NCI-H1436 (cell line): Measurements from ENCODE around the gene AHR.

Experiments
- DNase-seq: peaks from one replicate; lab custom pipeline; 2025; lab: John Stamatoyannopoulos, UW

Gene AHR

GRCh38 chr7:17304926-17305325 lies 6.5 kb downstream of the AHR start:
- no peak for DNase-seq

DNA sequence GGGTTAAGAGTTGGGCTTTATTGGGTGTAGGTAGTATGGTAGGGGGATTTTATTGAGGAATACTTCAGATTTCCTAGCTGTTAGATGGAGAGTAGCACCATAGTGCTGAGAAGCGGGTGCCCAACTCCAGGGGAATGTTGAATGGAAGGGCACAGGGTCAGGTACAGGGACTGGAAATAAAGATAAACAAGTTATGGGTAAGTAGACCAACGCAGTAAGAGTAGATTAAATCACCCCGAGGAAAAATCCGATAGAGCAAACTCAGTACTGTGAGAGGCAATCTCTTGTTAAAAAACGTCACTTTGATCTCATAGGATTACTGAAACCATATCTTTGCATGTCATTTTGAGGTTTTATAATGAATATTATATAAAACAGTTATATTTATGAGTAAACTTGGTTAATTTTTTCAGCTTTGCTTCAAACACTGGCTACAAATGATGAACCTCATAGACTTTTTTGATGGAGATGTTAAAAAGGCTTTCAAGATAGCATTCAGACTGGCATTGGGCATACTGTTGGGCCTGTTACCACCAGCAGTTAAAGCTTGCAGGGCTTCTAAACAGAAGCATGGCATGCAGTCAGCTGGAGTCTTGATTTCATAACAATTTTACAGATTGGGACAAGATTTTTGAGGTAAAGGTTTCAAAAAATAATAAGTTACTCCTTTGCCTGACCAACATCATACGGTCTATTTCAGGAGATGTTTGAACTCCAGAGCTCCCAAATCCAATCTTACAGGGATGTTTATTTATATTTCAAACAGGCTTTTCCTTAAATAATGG lies 7.1 kb downstream of the AHR start:
- DNase-seq, result no peak

DNA sequence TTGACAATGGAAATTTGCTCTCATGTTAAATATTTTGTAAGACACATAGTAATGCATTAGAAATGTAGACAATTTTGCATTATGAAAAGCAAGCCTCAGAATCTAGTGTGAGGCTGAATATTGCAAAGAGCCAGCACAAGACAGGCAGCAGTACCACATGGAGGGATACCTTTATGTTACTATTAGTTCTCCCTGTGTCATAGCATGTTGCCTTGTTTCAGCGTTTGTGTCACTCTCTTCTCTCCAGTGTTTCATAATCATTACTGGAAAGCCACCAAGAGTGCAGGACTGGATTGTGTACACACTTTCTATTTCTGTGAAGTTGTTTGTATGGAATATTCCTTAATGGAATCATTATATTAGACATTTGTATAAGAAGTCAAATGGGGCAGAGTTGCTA lies 8.5 kb downstream of the AHR start:
- DNase-seq, result no peak

- no peak for DNase-seq
These were observed 9.1 kb downstream of the AHR start for GRCh38 chr7:17307558-17307957.

DNA sequence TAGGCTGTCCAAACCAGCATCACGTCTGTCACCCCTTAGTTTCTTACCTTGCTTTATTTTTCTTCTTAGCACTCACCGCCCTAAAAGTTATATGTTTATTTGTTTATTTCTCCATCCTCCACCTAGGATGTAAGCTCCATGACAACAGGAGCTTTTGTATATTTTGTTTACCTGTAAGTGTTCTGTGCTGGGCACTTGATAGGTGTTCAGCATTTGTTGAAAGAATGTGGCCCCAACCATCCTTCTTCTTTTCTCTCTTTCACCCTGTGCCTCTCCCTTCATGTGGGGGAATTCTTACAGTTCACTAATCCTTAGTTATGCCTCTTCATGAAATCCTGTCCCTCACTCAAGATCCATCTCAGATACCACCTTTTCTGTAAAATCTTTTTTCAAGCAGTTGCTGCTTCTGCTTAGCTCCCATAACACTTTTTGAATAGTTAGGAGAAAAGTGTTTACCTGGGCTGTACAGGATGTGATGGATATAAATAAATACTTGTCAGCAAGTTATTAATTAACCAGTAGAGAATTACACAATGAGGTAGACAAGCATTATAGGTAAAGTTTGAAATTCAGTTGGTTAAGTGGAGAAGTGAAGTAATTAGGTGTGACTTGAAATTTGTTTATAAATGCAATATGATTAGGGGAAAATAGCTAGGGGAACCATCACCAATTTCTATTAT lies 9.7 kb downstream of the AHR start:
- no peak for DNase-seq

DNA sequence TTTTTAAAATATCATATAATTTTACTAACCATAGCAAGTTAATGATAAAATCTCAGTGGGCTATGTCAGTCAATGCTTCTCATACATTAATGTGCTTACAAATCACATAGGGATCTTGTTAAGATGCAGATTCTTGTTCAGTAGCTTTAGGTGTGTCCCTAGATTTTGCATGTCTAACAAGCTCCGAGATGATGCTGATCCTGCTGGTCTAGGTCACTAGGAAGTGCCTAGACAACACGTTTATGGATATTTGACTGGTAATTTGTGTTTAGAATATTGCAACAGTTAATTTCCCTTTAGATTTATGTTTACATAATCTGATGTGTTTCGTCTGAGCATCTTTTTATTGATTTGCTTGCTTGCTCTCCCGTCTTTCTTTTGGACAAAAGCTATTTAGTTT lies 12.7 kb downstream of the AHR start:
- no peak for DNase-seq

DNA sequence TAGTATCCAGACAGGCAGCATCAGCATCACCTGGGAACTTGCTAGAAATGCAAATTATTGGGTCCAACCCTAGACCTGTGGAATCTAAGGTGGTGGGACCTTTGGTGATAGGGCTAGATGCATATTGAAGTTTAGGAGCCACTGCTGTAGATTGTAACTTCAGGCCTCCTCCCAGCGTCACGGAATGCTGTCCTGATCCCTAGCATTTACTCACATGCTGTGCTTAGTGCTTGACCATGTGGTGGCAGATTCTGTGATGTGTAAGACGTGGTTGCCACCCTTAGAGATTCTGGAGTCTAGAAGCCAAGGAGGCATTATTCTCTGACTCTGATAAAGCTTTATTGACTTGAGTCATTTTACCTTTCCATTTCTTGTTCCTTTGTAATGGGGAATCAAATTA lies 13.5 kb downstream of the AHR start:
- no peak for DNase-seq

DNA sequence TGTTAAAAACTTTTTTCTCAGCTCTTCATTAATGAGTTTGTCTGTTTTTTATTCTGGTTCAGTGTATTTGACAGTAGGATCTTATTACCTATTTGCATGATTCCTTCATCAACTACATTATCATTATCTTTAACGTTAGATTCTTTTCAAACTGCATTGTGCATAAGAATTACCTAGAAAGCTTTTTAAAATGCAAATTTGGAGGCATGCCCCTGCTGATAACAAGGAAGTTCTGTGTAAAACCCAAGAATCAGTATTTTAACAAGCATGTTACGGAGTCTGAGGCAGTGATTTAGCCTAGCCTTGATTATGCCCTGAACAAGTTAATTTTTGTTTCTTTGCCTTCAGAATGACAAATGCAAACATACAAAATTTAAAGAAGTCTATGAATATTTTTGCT lies 14.2 kb downstream of the AHR start:
- no peak for DNase-seq

GRCh38 chr7:17313194-17313593 lies 14.7 kb downstream of the AHR start:
- no peak for DNase-seq

GRCh38 chr7:17315974-17316373 lies 17.5 kb downstream of the AHR start:
- no peak for DNase-seq

GRCh38 chr7:17318146-17318545 lies 19.7 kb downstream of the AHR start:
- DNase-seq, result no peak

DNA sequence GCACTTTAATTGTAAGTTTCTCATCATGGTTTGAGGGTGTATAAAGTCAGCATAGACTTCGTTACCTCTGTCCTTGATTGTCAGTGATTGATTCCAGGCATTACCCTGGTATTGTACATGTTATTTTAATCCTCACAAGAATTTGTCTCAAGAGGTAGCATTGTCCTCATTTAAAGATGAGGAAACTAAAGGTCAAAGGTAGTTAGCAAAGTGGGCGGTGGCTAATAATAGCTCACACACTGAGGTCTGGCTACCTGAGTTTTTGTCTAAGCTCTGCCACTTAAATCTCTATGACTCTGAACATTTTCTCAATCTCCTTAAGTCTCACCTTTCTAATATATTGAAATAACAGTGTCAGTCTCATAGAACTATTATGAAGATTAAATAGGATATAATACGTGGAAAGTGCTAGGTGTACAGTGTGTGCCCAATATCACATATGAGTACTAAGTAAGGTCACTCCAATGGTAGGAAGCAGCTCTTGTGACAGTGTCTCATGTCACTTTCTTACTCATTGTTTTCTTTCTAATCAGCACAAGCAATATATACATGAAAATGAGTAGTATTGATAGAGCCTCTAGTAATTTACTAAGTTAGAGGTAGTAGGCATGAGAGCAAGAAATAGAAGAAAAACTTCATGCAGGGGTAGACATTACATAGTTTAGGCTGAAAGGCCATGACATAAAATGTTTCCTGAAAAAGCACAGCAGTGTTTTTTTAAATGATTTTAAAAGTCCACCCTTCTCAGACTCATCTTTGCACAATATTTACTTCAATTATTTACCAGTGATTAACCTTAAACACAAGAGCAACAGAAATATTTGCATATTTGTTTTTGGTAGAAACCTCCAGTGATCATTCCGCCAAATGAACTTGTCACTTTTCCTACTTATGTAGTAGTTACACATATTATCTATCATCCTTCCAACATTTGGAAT lies 21.0 kb downstream of the AHR start:
- no peak for DNase-seq

DNA sequence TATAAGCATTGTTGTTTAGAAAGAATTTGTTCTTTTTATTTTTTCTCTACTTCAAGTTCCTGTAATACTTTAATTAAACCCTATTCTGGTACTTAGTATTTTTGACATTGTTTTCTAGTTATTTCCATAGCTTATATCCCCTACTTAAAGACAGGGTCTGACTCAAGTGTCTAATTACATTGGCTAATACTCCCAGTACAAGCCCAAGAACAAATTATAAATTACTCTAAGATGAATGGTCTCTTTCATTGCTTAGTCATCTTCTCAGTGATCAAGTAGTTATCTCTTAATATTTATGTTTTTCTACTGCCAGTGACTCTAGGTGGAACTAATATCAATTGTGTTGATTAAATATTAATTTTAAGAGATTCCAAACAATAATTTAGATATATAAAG lies 21.6 kb downstream of the AHR start:
- no peak for DNase-seq

- no peak for DNase-seq
These were observed 22.2 kb downstream of the AHR start for GRCh38 chr7:17320657-17321056.

DNA sequence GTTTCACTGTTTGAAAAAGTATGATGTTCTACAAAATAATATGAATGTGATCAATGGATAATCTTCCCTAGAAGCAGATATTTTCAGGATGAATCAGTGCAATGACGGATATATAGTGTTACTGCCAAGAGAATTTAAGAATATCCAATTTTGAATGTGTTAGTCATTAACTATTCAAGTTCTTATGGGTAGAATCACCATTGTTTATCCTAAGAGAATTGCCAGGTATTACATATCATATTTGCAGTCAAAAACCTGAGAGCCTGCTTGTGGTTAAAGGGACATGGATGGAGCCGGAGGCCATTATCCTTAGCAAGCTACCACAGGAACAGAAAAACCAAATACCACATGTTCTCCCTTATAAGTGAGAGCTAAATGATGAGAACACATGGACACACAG lies 26.9 kb downstream of the AHR start:
- DNase-seq, result no peak

GRCh38 chr7:17326378-17326777 lies 27.9 kb downstream of the AHR start:
- no peak for DNase-seq

GRCh38 chr7:17328641-17329040 lies 30.2 kb downstream of the AHR start:
- no peak for DNase-seq

DNA sequence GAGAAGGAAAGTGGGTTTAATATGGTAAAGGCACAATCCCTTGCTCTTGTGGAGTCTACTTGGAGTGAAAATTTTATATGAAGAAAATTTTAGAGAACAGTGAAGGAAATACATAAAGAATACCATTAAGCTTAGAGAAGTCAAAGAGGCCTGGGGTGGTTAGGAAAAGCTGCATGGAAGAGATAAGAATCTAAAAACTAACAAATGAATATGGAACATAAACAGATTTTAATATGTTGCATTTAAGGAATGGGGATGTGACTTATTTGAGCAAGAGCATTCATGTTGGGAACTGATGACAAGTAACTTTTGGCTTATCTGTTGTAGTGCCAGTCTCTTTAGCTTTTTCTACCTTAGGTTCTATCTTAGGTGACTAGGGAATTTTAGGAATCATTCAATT lies 31.0 kb downstream of the AHR start:
- no peak for DNase-seq

- DNase-seq, result no peak
These were observed 33.5 kb downstream of the AHR start for GRCh38 chr7:17331891-17332501.

GRCh38 chr7:17333221-17333620 lies 34.8 kb downstream of the AHR start:
- no peak for DNase-seq

DNA sequence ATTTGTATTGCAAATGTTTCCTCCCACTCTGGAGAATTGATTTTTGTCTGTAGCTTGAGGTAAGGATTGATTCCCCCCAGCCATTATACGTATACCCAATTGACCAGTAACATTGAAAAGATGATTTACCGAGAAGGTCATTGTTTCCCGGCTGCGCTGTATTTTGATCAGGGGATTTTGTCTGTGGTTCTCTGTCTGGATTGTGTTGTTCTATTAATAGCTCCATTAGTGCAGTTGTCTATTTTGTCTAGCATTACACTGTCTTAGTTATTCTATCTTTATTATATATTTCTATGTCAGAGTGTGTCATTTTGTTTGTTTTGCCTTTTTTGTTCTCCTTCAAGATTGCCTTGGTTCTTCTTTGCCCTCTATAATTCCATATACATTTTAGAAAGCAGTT lies 37.7 kb downstream of the AHR start:
- no peak for DNase-seq

DNA sequence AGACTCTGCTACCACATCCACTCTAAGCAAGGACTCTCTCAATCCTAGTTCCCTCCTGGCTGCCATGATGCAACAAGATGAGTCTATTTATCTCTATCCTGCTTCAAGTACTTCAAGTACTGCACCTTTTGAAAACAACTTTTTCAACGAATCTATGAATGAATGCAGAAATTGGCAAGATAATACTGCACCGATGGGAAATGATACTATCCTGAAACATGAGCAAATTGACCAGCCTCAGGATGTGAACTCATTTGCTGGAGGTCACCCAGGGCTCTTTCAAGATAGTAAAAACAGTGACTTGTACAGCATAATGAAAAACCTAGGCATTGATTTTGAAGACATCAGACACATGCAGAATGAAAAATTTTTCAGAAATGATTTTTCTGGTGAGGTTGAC lies 40.7 kb downstream of the AHR start:
- no peak for DNase-seq
